ENCODE data around the gene HIVEP2.

Gene HIVEP2

GRCh38 chr6:142744836-142745235 is 200.1 kb downstream of the HIVEP2 start:
- no peak for DNase-seq

- DNase-seq = no peak
Observed at GRCh38 chr6:142740449-142740848, 204.5 kb downstream of the HIVEP2 start.

- no peak for DNase-seq
Observed at GRCh38 chr6:142738731-142739130, 206.2 kb downstream of the HIVEP2 start.

DNA sequence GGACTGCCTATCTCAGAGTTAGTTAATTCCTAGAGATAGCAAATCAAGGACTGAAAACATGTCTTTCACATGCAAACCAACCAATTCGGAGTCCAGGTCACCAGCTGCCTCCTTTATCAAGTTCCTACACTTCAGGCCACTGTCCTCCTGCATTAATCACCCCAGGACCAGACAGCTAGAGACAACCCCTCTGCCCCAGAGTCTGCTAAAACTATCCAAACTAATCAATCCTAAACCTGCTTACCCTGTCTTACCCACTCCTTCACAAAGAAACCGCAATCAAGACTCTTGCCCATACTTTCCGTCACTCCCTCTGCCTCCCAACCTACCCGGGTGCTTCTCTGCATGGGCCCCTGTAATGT is 207.0 kb downstream of the HIVEP2 start:
- no peak for DNase-seq

DNA sequence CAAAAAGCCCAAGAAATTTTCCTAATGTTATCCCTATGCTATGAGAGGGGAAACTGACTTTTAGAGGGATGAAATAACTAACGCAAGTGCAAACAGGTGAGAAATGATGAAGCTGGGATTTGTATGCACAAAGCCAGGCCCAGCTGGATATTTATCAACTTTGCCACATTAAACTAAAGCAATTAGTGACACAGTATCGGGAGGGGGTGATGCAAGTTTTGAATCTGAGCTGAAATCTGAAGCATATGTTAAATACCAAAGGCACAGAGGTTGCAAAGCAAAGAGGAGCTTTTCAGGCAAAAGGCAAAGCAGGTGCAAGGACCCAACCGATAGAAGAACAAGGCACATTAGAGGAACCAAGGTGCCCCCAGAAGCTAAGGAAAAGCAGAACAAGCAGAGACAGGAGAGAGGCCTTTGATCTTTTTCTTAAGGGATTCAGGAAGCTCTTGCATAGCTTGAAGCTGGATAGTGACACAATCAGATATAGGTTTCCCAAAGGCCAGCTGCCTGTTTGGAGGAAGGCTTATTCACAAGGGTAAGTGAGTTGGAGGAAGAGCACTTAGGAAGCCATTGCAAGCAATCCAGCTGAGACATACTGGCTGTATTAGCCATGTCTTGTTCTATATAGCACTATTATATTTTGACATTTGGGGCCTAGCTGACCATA is 207.5 kb downstream of the HIVEP2 start:
- no peak for DNase-seq

DNA sequence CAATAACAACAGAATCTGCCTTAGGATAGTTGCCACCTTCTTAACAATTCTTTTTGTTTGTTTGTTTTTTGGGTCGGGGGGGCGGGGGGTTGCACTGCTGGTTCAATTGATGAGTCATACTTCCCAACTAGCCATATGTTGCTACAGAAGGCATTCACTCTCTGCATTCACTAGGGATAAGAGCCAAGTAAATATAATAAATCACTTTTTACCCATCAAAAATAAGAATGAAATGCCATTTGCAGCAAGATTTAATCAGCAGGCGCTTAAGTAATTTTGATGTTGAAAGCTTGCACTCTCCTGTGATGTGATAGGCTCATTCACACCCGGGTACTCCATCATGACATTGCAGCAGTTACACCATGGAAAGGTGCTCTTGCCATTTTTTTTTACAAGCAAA is 209.8 kb downstream of the HIVEP2 start:
- no peak for DNase-seq

DNA sequence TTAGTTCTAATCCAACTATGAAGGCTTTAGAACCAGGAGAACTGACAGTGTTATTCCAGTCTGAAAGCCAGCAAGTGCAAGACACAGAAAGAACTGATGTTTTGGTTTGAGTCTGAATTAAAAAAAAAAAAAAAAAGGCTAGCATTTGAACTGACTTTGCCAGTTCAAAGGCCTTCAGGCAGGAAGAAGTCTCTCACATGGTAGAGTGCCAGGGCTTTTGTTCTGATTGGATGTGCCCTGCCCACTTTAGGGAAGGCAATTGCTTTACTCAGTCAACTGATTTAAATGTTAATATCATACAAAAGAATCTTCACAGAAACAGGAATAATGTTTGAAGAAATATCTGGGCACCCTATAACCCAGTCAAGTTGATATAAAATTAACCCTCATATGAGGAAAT is 212.2 kb downstream of the HIVEP2 start:
- DNase-seq = no peak

- no peak for DNase-seq
Observed at GRCh38 chr6:142731611-142732010, 213.4 kb downstream of the HIVEP2 start.

DNA sequence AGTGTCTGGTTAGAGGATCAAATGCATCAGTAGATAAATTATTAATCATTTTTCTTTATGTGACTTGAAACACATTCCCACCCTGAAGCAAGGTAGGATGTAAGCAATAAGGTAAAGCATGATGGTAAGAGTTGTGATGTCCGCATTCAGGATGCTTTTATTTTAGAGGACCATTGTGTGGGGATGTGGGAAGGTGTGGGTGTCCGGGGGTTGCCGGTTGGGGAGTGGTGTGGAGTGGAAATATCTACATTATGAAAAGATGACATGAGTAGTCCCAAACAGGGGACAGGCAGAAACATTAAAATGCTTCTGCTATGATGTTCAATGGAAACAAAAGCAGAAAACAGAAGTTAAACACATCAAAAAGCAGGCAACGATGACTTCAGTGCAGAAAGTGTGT is 215.4 kb downstream of the HIVEP2 start:
- DNase-seq = no peak

GRCh38 chr6:142728910-142729481 is 216.0 kb downstream of the HIVEP2 start:
- DNase-seq = no peak

DNA sequence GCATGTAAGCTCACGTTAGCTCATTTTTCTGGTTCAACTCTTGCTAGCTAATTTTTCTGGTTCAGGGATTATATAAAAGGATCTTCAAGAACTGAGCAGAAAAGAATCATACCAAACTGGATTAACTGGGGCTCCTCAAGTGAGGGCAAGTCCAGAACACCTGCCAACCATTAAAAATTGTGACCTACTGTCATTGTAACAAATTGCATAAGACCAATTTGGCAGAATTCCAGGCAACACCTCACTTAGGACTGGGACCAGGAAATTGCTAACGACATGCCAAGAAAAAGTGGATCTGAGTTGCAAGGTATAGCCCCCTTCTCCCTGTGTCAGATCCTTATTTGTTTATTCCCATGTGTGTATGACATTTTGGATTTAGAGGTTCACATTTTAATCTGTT is 216.6 kb downstream of the HIVEP2 start:
- DNase-seq = no peak

DNA sequence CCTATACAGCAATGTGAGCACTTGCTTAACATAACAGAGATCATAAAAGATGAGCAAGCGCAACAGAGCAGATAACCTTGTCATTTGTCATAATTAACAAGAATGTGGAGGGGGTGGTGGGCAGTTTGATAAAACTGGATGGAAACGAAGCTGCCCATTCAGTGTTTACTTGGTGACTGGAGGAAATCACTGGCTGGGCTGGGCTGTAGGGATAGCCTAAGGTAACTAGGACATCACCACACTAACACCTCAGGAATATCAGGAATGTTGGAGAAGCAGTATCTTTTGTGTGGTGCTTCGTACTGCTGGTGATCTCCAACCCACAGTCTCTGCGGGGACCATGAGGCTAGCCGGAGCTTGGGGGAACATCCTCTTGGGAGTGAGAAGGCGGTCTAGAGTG is 218.4 kb downstream of the HIVEP2 start:
- no peak for DNase-seq

- no peak for DNase-seq
Observed at GRCh38 chr6:142725024-142725770, 219.8 kb downstream of the HIVEP2 start.

DNA sequence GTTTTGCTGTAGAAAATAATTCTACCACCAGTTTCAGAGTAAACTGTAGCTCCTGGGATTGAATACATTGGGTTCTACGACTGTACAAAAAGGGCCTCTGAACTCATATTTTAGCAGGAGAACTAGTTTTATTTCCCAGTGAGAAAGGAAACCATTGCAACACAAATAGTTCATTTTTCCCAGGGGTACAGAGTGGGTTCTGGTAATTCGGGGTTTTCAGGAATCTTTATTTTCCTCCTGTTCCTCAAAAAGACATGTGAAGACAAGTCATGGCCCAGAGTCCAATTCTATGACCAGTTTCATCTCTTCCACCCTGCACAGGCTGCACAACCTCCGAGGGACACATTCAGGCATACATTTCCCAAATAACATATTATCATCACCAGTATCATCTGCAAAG is 222.1 kb downstream of the HIVEP2 start:
- no peak for DNase-seq

DNA sequence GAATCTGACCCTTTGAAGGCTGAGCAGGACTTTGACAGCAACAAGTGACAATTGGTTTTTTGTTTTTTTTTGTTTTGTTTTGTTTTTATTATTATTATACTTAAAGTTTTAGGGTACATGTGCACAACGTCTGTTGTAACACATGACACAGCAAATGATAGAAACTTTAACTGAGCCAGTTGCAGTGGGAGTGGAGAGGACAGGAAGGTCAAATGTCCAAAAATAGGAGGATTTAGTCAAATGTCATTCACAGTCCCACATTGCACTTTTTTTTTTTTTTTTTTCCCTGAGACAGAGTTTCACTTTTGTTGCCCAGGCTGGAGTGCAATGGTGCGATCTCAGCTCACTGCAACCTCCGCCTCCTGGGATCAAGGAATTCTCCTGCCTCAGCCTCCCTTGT is 223.0 kb downstream of the HIVEP2 start:
- no peak for DNase-seq

DNA sequence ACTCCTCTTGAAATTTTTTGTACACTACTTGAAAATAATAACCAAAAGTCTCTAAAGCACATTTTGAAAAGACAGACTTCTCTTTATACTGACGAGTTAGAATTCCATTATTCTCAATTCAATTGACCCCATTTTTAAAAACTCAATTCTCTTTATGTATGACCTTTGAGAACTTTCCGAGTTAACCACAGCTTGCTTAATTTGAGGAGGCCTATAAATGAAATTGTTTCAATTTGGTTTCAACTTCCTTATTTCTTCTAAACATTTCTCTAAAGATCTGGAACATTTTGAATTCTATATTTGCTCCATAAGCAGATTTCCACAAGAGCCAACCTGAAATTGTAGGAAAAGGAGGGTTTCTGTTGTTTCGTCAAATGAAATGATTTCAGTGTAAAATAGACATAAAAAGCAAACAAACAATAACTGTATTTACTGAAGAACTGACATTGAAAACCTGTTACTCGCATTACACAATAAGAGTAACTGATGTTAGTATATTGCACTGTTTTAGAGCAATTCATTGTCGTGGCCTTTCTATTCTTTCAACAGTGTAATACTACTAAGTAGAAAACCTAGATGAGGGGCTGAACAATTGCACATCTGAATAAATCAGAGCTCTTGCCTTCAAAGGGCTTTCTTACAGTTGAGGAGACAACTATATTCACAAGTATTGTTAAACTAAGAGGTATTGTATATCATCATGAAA is 223.6 kb downstream of the HIVEP2 start:
- no peak for DNase-seq

- no peak for DNase-seq
Observed at GRCh38 chr6:142718667-142719191, 226.2 kb downstream of the HIVEP2 start.

GRCh38 chr6:142716097-142716496 is 228.9 kb downstream of the HIVEP2 start:
- DNase-seq = no peak

DNA sequence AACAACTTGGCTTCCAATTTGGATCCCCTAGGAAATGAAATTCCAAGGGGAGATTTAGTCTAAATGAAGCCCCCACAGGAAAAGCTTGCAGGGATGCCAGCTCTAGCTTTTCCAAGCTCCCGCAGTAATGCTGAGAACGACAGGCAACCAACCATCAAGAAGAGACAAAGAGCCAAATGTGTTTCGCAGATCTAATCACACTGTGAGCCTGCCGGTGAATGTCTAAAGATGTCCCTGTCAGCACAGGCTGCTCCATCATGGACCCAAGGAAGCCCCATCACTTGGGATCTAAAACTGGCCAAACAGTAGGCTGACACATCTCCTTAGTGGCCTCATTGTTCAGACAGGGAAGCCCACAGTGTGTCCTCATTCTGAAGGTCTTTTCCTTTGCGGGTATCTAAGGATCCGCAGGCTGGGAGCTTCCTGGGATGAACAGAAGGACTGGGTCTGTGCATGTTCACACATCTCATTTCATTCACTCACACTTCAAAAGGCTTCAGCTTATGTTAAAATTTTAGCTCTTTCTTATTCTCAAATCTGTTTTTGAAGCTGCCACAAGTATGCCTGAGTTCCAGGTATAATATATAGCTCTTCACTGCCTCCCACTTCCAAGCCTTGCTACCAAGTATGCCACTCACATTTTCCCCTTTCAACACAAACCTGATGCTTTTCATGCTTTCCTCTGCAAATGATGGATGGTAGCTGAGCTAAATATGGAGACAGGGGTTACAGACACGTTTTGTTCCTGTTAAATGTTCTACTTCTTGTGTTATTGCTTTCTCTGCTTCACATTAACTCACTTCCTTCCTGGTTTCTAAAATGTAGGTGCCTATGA is 229.8 kb downstream of the HIVEP2 start:
- peak in 1 of 56 donors; percentile 22 for DNase-seq

DNA sequence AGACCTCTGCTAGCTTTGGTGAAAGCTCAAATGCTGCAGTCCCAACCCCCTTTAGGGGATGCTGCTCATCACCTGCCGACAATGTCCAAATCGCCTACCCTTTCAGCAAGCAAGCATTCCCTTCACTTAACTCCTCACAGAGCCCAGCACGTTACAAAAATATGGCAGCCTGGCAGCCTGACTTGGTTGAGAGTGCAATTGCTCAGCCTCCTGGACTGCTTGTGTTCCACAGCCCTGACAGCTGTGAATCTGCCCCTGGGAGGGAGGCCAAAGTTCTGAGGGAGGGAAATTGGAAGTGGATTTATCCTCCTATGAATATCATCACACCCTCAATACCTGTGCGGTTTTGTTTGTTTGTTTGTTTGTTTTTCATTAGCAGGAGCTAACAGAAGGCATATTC is 231.0 kb downstream of the HIVEP2 start:
- no peak for DNase-seq

DNA sequence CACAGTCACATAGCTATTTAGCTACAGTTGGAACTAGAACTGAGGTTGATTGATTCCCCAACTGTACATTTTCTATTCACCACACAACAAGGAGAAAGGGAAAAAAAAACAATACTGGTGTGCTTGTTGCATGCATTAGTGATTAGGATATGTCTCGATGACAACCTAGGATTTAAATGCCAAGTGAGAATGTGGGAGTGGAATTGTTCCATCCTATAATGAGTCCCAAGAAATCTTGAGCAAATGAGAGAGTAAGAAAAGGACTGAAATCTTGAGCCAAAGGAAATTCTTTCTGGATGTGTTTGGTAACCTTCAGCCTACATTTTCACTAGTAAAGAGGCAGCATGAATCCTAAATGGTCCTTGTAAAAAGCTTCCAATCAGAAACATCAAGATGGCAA is 232.7 kb downstream of the HIVEP2 start:
- no peak for DNase-seq

Data from amygdala (tissue), 56 donors.